NCI-H1436 (cell line): ENCODE data around the gene SPTBN4.
A peak's percentile ranks its signal among the peaks of the same experiment; 100 is the strongest.
"Not testable (repeated sequence)": the region's sequence is repeated elsewhere in the genome, so short reads cannot be mapped to it uniquely, and the experiment has no call there.

Experiments used
- DNase-seq: peaks from one replicate; lab custom pipeline; 2025; lab: John Stamatoyannopoulos, UW

The SPTBN4 gene

DNA sequence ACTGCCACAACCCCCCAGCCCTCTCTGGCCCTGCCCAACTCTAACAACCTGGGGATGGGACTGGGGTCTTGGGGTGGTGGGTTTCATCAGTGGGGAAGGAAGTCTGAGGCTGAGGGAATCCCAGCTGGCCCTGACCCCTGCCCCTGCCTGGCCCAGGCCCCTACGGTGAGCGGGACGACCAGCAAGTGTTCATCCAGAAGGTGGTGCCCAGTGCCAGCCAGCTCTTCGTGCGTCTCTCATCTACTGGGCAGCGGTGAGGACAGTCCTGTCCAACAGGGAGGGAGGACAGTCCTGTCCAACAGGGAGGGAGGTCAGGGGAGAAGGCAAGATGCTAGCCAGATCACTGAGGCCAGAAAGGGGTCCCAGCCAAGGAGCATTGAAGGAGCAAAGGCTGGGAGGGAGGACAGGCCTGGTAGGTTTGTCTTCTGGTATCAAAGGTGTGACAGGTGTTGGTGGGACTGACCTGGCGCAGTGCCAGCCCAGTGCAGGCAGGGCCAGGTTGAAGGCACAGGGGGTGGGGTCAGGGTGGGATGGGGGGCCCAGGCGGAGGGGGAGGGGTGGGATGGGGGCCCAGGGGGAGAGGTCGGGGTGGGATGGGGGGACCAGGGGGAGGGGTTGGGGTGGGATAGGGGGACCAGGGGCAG is 122.2 kb downstream of the SPTBN4 start:
- no peak for DNase-seq

DNA sequence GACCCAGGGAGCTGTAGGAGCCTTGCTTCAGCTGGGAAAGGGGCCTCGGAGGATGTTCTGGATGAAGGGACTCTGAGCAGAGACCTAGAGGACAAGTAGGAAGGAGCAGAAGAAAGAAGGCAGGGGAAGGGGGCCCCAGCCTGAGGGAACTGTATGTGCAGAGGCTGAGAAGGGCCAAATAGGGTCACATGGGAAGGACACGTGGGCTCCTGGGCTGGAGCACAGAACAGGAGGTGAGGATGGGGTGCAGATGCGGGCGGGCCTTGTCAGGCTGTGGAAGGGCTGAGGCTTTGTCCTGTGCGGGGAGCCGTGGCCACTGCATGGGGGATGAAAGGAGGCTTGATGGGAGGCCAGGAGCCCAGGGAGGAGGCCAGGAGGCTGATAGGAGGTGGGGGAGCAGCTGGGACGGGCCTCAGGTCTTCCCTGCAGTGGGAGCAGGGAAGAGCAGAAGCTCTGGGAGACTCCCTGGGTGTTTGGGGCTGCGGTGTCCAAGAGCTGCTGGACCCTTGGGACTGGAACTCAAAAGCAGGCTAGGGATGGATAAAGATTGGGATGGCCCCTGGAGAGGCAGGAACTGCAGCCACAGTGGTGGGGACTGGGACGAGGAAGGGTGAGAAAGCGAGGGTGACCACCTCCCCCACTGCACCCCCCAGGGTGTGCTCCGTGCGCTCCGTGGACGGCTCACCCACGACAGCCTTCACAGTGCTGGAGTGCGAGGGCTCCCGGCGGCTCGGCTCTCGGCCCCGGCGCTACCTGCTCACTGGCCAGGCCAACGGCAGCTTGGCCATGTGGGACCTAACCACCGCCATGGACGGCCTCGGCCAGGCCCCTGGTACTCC is 123.0 kb downstream of the SPTBN4 start:
- DNase-seq, result no peak

DNA sequence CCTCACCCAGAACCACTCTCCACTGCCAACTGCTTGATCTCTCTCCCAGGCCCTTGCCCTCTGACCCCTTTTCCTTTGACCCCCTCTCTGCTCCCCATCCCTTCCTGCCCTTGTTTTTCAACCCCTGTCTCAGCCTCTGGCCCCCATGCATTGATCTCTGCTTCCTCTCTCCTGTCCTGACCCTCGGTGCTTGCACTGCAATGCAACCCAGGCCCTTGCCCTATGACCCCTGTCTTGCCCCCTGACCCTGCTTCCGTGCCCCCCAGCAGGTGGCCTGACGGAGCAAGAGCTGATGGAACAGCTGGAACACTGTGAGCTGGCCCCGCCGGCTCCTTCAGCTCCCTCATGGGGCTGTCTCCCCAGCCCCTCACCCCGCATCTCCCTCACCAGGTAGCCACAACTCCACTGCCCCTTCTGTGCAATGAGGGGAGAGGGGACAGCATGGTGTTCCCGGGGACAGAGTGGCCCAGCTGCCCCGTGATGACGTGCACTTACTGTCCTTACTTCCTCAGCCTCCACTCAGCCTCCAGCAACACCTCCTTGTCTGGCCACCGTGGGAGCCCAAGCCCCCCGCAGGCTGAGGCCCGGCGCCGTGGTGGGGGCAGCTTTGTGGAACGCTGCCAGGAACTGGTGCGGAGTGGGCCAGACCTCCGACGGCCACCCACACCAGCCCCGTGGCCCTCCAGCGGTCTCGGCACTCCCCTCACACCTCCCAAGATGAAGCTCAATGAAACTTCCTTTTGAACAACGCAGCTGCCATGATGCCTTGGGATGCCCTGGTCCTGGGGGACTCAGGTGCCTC is 123.9 kb downstream of the SPTBN4 start:
- no peak for DNase-seq

DNA sequence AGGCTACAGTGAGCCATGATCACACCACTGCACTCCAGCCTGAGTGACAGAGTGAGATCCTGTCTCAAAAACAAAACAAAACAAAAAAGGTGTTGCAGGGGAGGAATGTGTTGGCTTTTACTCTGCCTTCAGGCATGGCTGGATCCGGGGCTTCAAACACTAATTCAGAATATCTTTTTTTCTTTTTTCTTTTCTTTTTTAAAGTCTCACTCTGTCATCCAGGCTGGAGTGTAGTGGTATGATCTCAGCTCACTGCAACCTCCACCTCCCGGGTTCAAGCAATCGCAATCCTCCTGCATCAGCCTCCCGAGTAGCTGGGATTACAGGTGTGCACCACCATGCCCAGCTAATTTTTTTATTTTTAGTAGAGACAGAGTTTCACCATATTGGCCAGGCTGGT is 124.9 kb downstream of the SPTBN4 start:
- DNase-seq, result not testable (repeated sequence)

DNA sequence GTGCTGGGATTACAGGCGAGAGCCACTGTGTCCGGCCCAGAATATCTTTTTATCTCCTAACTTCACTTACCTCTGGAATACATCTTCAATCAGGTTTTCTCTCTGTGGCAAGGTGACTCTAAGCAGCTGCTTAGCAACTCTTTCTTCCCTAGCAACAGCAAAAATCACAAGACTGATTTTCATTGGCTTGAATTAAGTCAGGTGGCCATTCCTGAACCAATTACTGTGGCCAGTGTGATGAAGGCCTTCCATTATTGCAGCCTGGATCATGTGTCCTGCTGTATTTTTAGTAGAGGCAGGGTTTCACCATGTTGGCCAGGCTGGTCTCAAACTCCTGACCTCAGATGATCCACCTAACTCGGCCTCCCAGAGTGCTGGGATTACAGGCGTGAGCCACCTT is 125.4 kb downstream of the SPTBN4 start:
- DNase-seq, result peak; percentile 71

DNA sequence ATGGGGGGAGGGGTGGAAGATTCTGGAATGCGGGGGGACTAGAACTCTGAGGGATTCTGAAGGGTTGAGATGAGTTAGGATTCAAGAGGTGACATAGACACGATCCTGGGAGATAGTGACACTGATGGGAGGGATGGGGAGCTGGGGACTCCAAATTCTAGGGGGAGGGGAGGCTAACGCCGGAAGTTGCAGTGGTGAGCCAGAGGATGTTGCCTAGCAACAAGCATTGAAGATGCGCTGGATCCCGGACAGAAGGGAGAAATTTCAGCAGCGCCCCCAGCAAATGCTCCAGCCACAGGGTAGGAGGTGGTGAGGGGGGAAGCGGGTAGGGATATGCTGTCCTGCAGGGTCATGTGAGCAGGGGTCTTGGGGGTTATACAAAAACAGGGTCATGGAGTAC is 127.5 kb downstream of the SPTBN4 start:
- DNase-seq, result peak; percentile 44

DNA sequence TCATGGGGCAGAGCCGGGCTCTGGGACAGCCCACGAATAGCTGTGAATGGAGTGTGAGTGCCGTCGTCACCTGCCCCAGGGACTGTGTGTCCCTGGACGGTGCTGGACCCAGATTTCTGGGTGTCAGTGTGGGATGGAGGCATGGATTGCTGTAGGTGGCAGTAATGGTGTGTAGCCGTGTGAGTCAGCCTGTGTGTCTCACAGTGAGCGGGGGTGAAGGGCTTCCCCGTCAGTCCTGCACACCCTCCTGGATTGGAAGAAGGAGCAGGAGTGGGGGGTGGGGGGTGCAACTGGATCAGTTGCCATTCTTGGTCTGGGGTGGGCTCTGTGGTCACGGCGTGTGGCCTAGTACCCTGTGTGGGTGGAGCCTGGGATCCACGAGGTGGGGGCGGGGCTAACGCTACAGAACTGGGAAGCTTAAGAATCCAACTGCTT is 127.9 kb downstream of the SPTBN4 start:
- DNase-seq, result no peak

DNA sequence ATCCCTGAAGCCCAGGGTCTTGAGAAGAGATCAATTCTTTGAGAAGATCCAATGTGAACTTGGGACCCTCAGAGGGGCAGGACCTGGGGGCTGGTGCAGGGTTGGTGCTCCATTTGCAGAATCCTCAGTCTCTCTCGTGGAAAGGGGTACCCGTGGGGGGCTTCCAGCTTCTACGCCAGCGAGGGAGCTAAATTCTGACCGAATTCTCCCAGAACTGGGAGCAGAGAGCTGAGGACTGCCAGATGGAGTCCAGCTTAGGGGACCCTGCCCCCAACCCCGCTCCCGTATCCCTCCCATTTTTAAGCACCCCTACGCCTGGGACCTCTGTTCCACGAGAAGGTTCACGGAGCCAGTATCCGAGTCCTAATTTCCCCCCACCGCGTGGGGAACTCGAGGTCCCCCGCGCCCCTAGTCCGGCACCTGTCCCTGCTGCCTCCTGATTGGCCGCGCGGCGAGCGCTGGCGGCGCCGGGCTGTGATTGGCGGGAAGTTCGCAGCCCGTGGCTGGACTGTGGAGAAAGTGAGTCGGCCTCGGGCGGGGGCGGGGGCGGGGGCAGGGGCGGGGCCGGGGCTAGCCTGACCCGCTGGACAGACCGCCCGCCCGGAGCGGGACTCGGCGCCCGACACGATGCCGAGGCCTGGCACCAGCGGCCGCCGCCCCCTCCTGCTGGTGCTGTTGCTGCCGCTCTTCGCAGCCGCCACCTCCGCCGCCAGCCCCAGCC is 130.0 kb downstream of the SPTBN4 start:
- DNase-seq, result no peak

DNA sequence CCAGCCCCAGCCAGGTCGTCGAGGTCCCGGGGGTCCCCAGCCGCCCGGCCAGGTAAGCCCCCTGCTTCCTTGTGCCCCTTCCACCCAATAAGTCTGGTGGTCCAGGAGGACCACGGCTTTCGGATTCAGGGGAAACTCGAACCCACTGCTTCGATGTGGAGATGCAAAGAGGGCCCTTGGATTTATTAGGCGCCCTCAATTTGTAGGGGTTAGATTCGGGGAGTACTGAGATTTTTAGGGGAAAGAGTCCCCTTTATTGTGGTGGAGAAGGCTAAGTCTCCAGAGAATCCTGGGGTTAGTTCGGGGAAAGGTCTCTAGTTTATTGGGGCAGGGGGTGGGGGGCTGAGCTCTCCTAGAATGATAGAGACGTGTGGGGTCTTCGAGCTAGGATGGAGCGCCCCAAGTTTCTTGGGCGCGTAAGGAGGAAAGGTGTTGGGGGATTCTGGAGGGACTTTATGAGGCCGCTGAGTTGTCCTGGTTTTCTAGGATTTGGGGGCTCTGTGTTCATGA is 130.6 kb downstream of the SPTBN4 start:
- DNase-seq, result no peak

DNA sequence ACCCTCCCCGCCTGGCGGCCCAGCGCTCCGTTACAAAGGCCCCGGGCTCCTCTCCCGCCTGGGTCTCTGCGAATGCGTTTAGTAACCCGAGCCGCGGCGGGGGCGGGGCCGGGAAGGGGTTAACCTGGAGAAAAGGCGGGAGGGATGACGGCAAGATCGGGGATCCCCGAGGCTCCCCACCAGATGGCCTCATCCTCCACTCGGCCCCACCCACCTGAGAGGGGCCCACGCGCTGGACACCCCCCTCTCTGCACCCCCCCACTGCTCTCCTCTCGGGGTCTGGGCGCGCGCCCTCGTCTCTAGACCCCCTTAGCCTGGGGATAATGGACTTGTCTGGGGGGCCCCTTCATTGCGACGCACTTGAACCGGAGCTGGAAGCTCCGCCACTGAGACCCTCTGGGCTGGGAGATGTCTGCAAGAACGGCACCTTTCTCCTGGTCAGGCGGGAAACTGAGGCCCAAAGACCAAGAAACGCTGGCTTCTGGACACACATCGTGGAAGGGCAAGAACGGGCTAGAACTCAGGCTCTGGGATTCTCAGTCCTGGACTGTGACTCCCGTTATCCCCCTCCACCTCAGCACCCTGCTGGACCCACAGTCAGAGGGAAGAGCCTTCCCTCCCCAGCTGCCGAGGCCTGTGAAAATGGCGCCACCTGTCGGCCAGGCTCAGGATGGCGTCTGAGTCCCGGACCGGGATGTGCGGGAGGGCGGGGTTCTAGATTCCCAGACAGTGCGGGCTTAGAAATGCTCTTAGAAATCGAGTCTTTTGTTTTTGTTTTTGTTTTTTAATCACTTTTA is 131.5 kb downstream of the SPTBN4 start:
- DNase-seq, result peak; percentile 82

DNA sequence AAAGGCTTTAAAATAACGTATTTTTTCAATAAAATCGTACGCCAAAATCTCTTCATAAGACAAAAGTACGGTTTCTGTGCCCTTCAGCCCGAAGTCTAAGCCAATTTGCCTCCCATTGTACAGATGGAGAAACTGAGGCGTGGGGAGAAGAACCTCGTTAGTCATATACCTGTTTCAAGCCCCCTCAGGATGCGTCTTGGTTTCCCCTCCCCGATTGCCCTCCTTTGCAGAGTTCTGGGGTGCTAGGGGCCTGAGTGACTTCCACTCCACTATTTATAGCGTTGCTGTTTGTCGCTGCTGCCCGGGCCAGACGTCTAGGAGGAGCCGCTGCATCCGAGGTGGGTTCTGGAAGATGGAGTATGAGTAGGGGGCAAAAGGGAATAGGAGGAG is 132.1 kb downstream of the SPTBN4 start:
- DNase-seq, result no peak

DNA sequence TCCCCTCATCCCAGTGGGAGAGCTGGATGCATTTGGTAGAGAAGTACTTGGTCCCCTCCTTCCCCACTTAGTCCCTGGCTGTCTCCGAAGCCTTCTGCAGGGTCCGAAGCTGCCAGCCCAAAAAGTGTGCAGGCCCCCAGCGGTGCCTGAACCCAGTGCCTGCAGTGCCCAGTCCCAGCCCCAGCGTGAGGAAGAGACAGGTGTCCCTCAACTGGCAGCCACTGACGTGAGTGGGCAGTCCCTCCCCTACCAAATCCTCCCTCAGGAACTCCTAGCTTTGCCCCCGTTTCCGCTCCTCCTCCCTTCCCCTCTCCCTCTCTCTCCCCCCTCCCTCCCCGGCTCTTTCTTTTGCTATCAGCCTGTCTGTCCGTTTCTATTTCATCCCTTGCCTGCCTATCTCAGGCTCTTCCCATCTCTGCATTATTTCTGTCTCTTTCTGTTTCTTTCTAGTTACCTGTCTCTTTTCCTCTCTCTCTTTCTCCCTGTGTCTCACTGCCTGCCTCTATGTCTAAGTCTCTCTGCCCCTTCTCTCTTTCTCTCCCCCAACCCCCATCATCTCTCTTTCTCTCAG is 132.6 kb downstream of the SPTBN4 start:
- DNase-seq, result no peak

DNA sequence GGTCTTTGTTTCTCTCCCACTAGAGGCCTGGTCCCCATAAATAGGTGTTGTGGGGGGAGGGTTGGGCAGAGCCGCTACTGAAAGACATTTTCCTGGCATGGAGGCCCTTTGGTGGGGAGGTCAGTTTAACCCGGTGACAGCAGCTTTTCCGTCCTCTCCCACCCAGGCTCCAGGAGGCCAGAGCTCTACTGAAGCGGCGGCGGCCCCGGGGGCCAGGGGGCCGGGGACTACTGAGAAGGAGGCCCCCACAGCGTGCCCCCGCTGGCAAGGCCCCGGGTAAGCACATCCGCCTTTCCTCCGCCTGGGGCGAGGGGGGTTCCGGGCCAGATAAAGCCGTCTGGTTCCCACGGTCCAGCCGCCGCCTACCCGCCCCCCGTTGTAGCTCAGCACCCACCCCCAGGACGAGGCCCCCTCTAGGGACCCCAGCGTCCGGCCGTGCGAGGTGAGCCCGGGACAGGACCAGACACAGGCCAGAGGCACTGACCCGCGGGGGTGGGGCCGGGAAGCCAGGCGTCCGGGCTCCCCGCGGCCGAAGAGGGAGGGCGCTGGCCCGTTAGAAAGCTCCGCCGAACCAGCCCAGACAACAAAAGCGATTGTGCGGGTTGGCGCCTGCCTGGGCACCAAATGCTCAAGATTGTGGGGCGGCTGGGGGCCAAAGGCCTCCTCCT is 133.2 kb downstream of the SPTBN4 start:
- DNase-seq, result no peak

DNA sequence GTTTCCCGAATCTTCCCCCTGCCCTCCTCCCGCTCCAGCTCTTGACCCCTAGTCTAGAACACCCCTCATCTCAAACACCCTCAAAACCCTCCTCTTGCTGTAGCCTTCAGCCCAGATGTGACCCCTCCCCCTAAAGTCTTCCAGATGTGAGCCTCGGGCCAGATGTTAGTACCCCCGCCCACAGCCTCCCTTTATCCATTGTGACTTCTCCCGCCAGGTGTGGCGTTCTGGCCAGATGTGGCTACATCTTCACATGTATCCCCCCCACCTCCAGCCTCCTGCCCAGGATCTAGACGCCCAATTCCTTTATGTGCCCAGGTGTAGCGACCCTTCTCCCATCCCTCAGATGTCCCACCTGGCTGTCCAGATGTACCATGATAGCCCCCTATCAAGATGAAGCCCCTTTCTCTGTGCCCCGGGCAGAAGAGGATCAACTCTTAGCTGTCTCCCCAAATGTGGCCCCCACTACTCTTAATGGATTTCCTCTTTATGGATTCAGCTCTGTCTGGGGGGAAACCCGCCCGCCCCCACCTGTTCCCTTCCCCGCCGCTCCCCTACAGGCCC is 133.9 kb downstream of the SPTBN4 start:
- no peak for DNase-seq

DNA sequence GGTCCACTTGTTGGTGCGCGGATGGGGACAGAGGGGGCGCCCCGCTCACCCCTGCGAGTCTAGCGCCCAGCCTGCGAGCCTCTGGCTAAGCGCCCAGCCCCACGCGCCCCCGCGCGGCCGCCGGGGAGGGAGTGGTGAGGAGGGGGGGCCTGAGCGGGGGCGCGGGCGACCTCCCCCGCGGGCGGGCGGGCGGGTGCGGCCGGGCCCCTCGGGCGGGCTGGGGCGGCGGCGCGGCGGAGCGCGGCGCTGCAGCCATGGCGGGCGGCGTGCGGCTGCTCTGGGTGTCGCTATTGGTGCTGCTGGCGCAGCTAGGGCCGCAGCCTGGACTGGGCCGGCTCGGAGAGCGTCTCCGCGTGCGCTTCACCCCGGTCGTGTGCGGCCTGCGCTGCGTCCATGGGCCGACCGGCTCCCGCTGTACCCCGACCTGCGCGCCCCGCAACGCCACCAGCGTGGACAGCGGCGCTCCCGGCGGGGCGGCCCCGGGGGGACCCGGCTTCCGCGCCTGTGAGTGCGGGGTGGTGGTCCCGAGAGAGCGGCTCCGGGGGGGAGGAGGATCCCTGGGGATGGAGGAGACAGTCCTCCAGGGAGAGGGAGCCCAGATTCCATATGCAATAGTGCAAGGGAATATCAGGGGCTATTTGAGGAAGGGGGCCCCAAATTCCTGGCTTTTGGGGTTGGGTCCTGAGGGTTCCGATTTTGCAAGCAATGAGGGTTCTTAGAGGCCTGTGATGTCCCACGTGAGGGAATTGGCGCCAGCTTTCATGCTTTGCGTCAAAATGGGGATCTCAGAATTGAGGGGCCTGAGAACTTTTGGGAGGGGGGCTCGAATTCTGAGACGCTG is 134.6 kb downstream of the SPTBN4 start, which contains the start of gene LTBP4:
TSS of gene LTBP4 (plus strand) at position 236 of the 841 bp plus-strand sequence. CDS start at position 255, 19 bp downstream.
- no peak for DNase-seq

DNA sequence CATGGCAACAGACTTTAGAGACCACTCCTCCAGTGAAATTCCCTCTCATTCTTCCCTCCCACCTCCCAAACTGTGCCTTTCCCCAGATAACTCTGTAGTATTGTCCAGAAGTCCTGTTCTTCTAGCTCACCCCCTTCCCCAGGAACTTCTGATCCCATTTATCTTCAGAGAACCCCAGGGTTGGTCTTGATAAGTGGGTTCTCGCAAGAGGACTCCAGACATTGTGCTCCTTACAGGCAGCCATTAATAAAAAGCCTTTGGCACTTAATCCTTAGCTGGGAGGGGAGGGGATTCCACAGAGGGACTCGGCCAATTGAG is 136.2 kb downstream of the SPTBN4 start:
- no peak for DNase-seq

DNA sequence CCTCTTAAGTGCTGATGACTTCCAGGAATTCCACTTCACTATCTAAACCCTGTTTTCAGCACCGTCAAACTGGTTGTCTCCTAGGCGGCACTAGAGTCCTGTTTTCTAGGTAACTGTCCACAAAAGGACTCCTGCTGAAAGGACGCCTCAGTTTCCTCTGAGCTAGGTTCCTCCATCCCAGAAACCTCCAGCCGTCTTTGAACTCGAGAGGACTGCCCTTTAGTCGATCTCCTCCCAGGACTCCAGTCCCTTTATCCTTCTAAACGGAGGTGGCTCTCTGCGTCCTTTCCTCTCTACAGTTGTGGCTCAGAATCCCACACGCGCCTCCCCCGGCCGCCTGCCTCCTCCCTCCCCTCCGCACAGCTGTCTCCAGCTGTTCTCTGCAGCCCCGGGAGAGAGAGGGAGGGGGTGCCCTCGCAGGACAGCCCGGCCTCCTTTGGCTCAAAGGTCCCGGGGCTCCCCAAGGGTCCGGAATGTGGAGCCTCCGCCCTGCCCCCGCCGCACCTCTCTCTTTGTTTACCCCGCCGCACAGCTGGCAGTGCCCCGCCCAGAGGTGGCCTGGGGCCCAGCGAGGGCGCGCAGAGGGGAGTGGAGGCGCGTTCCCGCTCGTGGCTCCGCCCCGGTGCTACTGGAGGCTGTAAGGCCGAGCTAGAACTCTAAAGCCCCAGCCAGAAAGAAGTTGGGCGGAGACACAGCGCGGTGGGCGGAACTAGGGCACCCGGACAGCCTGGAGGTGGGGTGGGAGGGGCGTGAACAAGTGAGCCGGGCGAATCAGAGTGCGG is 136.8 kb downstream of the SPTBN4 start:
- peak; percentile 96 for DNase-seq

DNA sequence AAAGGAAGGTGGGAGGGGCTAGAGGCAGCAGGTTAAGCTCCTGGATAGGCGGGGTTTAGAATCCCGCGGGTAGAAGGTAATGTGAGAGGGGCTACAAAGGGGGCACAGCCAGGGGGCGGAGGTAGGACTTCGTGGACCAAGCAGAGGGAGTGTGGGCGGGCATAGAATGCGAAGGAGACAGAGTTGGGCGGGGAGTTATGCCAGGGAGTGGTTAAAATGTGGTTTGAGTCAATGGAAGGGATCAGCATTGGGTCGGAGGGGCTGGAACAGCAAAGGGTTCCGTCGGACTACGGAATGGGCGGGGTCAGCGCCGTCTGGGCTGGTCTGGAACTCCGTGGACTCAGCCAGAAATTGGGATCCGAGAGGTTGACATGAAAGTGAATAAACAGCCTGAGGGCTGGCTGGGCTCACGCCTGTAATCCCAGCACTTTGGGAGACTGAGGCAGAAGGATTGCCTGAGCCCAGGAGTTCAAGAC is 137.4 kb downstream of the SPTBN4 start:
- DNase-seq, result no peak
